Measurements from ENCODE around the gene ZNF784.

The ZNF784 gene

GRCh38 chr19:55654323-55654867 lies 30.0 kb upstream of the ZNF784 start:
- Histone ChIP-seq H3K27me3 (ENCODE audit: control insufficient read depth, low read length) (no peaks in the 10 kb centered on the region), H4K20me1 (ENCODE audit: control insufficient read depth, insufficient read depth, low read depth, low read length) (peaks cover 23% of the 10 kb centered on the region), H3K4me3 (ENCODE audit: low read length) (peak overlapping the region; percentile 96), H3F3A (ENCODE audit: control insufficient read depth, insufficient read depth) (no peaks in the 10 kb centered on the region), H3K4me2 (ENCODE audit: low read length) (peak overlapping the region; percentile 82), H3K27ac (ENCODE audit: low read depth, low read length) (peak overlapping the region; percentile 91), H3K79me2 (ENCODE audit: control insufficient read depth, low read length) (peaks cover 65% of the 10 kb centered on the region), H3K4me1 (ENCODE audit: control insufficient read depth, low read length) (peaks cover 42% of the 10 kb centered on the region), H3K9me3 (ENCODE audit: control insufficient read depth, insufficient read depth, low read length) (no peaks in the 10 kb centered on the region), H3K9me2 (replicated peaks; ENCODE audit: control insufficient read depth, low read length) (no peaks in the 10 kb centered on the region), H3K36me3 (ENCODE audit: control insufficient read depth, low read length) (peaks cover 82% of the 10 kb centered on the region)
- no peak for TF ChIP-seq CTCF (IDR thresholded peaks at IDR 0.05; ENCODE audit: low read depth, low read length, poor library complexity, severe bottlenecking)
- TF ChIP-seq EZH2phosphoT487 (IDR thresholded peaks at IDR 0.05; ENCODE audit: borderline replicate concordance, low read length), result no peak

GRCh38 chr19:55653651-55654322 lies 29.4 kb upstream of the ZNF784 start:
- H3K4me1 ChIP-seq (ENCODE audit: control insufficient read depth, low read length), result peaks cover 42% of the 10 kb centered on the region
- peaks cover 82% of the 10 kb centered on the region for H3K36me3 ChIP-seq (ENCODE audit: control insufficient read depth, low read length)
- H3K27ac ChIP-seq (ENCODE audit: low read depth, low read length), result peak overlapping the region; percentile 91
- no peaks in the 10 kb centered on the region for H3F3A ChIP-seq (ENCODE audit: control insufficient read depth, insufficient read depth)
- H3K9me3 ChIP-seq (ENCODE audit: control insufficient read depth, insufficient read depth, low read length), result no peaks in the 10 kb centered on the region
- H3K79me2 ChIP-seq (ENCODE audit: control insufficient read depth, low read length), result peaks cover 65% of the 10 kb centered on the region
- no peaks in the 10 kb centered on the region for H3K27me3 ChIP-seq (ENCODE audit: control insufficient read depth, low read length)
- no peaks in the 10 kb centered on the region for H3K9me2 ChIP-seq (replicated peaks; ENCODE audit: control insufficient read depth, low read length)
- TF ChIP-seq CTCF (IDR thresholded peaks at IDR 0.05; ENCODE audit: low read depth, low read length, poor library complexity, severe bottlenecking) (peak; percentile 99), EZH2phosphoT487 (IDR thresholded peaks at IDR 0.05; ENCODE audit: borderline replicate concordance, low read length) (no peak)
- H3K4me2 ChIP-seq (ENCODE audit: low read length), result peak overlapping the region; percentile 82
- peak overlapping the region; percentile 96 for H3K4me3 ChIP-seq (ENCODE audit: low read length)
- H4K20me1 ChIP-seq (ENCODE audit: control insufficient read depth, insufficient read depth, low read depth, low read length), result peaks cover 16% of the 10 kb centered on the region

- H3K4me1 ChIP-seq (ENCODE audit: control insufficient read depth, low read length), result peaks cover 35% of the 10 kb centered on the region
- H3F3A ChIP-seq (ENCODE audit: control insufficient read depth, insufficient read depth), result peaks cover 3% of the 10 kb centered on the region
- TF ChIP-seq EZH2phosphoT487 (IDR thresholded peaks at IDR 0.05; ENCODE audit: borderline replicate concordance, low read length), result no peak
- no peak for TF ChIP-seq CTCF (IDR thresholded peaks at IDR 0.05; ENCODE audit: low read depth, low read length, poor library complexity, severe bottlenecking)
- H3K79me2 ChIP-seq (ENCODE audit: control insufficient read depth, low read length), result peaks cover 64% of the 10 kb centered on the region
- H3K27ac ChIP-seq (ENCODE audit: low read depth, low read length), result no peak overlapping the region
- peak overlapping the region; percentile 82; the same call in 1 of the 2 replicates for H3K4me2 ChIP-seq (ENCODE audit: low read length)
- H3K27me3 ChIP-seq (ENCODE audit: control insufficient read depth, low read length), result no peaks in the 10 kb centered on the region
- H4K20me1 ChIP-seq (ENCODE audit: control insufficient read depth, insufficient read depth, low read depth, low read length), result peaks cover 7% of the 10 kb centered on the region; the same call in 1 of the 2 replicates
- no peaks in the 10 kb centered on the region for H3K9me3 ChIP-seq (ENCODE audit: control insufficient read depth, insufficient read depth, low read length)
- no peaks in the 10 kb centered on the region for H3K9me2 ChIP-seq (replicated peaks; ENCODE audit: control insufficient read depth, low read length)
- peaks cover 82% of the 10 kb centered on the region for H3K36me3 ChIP-seq (ENCODE audit: control insufficient read depth, low read length)
- peak overlapping the region; percentile 96; the same call in 1 of the 2 replicates for H3K4me3 ChIP-seq (ENCODE audit: low read length)
These were observed 28.2 kb upstream of the ZNF784 start for GRCh38 chr19:55652311-55653128.

Data from DOHH2 (cell line).